Trophoblast cell (in vitro differentiated cells and primary cell): ENCODE data around the gene NECTIN2.
"Not testable (repeated sequence)": the region's sequence is repeated elsewhere in the genome, so short reads cannot be mapped to it uniquely, and the experiment has no call there.

Source experiments
- DNase-seq, 2 donors: peaks; one replicate each; pipeline ENCODE4 v3.0.0-alpha.2; 2016
- H2AFZ ChIP-seq: 2 replicates; pipeline ENCODE4 v1.6.1; 2013; ENCODE audit warnings: low read length, moderate library complexity, mild to moderate bottlenecking; ENCODE audit not compliant: insufficient read depth, poor library complexity
- H2AK5ac ChIP-seq: 2 replicates; pipeline ENCODE4 v1.6.1; 2013; ENCODE audit warnings: mild to moderate bottlenecking, low read length
- H2BK120ac ChIP-seq: 2 replicates; pipeline ENCODE4 v1.6.1; 2013; ENCODE audit warnings: low read length, mild to moderate bottlenecking, moderate library complexity; ENCODE audit not compliant: insufficient read depth, poor library complexity
- H2BK12ac ChIP-seq: 2 replicates; pipeline ENCODE4 v1.6.1; 2013; ENCODE audit warnings: mild to moderate bottlenecking, low read length, moderate library complexity
- H2BK5ac ChIP-seq: 2 replicates; pipeline ENCODE4 v1.6.1; 2013; ENCODE audit warnings: low read length, low read depth, moderate library complexity, mild to moderate bottlenecking; ENCODE audit not compliant: poor library complexity
- H3K14ac ChIP-seq: 2 replicates; pipeline ENCODE4 v1.6.1; 2013; ENCODE audit warnings: mild to moderate bottlenecking, low read length
- H3K18ac ChIP-seq: 2 replicates; pipeline ENCODE4 v1.6.1; 2013; ENCODE audit warnings: mild to moderate bottlenecking, low read length
- H3K23ac ChIP-seq: 2 replicates; pipeline ENCODE4 v1.6.1; 2013; ENCODE audit warnings: low read length
- H3K27ac ChIP-seq: 2 replicates; pipeline ENCODE4 v1.5.1; 2013; ENCODE audit warnings: low read depth, mild to moderate bottlenecking, inconsistent platforms, low read length, moderate library complexity
- H3K27me3 ChIP-seq: 2 replicates; pipeline ENCODE4 v1.6.1; 2013; ENCODE audit warnings: inconsistent platforms, mild to moderate bottlenecking, low read length, moderate library complexity; ENCODE audit not compliant: insufficient read depth
- H3K36me3 ChIP-seq, 2 experiments: 1 replicate in 1 of 2; 2 replicates in 1 of 2; pipeline ENCODE4 v1.6.1; 2013; ENCODE audit warnings: low read length in 2 of 2, mild to moderate bottlenecking in 2 of 2, moderate library complexity in 1 of 2; ENCODE audit not compliant: insufficient read depth in 2 of 2, control insufficient read depth in 1 of 2
- H3K4ac ChIP-seq: 2 replicates; pipeline ENCODE4 v1.6.1; 2013; ENCODE audit warnings: low read depth, mild to moderate bottlenecking, low read length, moderate library complexity
- H3K4me1 ChIP-seq, 2 experiments: 1 replicate in 1 of 2; 2 replicates in 1 of 2; pipeline ENCODE4 v1.6.1; 2013; ENCODE audit warnings: low read length in 2 of 2, mild to moderate bottlenecking in 2 of 2, moderate library complexity in 1 of 2; ENCODE audit not compliant: insufficient read depth in 2 of 2, control insufficient read depth in 1 of 2
- H3K4me2 ChIP-seq: 2 replicates; pipeline ENCODE4 v1.6.1; 2013; ENCODE audit warnings: inconsistent platforms, mild to moderate bottlenecking, low read length, moderate library complexity
- H3K4me3 ChIP-seq: 2 replicates; pipeline ENCODE4 v1.5.1; 2013; ENCODE audit warnings: mild to moderate bottlenecking, low read depth, low read length, inconsistent platforms
- H3K79me1 ChIP-seq: one replicate; pipeline ENCODE4 v1.6.1; 2013; ENCODE audit warnings: low read length
- H3K79me2 ChIP-seq: 2 replicates; pipeline ENCODE4 v1.6.1; 2013; ENCODE audit warnings: low read length, mild to moderate bottlenecking; ENCODE audit not compliant: control insufficient read depth, insufficient read depth, poor library complexity
- H3K9ac ChIP-seq: 2 replicates; pipeline ENCODE4 v1.6.1; 2013; ENCODE audit warnings: mild to moderate bottlenecking, low read length
- H3K9me3 ChIP-seq: 2 replicates; pipeline ENCODE4 v1.6.1; 2013; ENCODE audit warnings: low read depth, mild to moderate bottlenecking, control low read depth, inconsistent platforms, low read length; ENCODE audit not compliant: insufficient read depth
- H4K12ac ChIP-seq: 2 replicates; pipeline ENCODE4 v1.6.1; 2013; ENCODE audit warnings: low read depth, mild to moderate bottlenecking, low read length, moderate library complexity
- H4K8ac ChIP-seq: 2 replicates; pipeline ENCODE4 v1.6.1; 2013; ENCODE audit warnings: low read depth, mild to moderate bottlenecking, low read length, moderate library complexity
- H4K91ac ChIP-seq: one replicate; pipeline ENCODE4 v1.6.1; 2013; ENCODE audit warnings: low read depth, mild to moderate bottlenecking, low read length, moderate library complexity
- WGBS: extraction: QIAGEN DNeasy Blood & Tissue Kit; methylation state at CpG from one replicate; pipeline ENCODE4 v1.1.7; 2013; ENCODE audit warnings: missing lambda C conversion rate; ENCODE audit not compliant: insufficient read length, insufficient coverage; ENCODE audit errors: extremely low coverage; 5-methylcytosine and 5-hydroxymethylcytosine counted together

Gene NECTIN2

GRCh38 chr19:44909775-44910174 lies 63.7 kb downstream of the NECTIN2 start:
- no peak for DNase-seq
- no peaks in the 10 kb centered on the region for H3K9me3 ChIP-seq
- no peak overlapping the region for H3K18ac ChIP-seq
- H3K14ac ChIP-seq = no peak overlapping the region
- H3K79me2 ChIP-seq = peaks cover 4% of the 10 kb centered on the region
- no peak overlapping the region for H2BK5ac ChIP-seq
- no peak overlapping the region for H4K12ac ChIP-seq
- WGBS = no CpG with 5 or more reads among the region's 5 CpGs
- H3K27me3 ChIP-seq = no peaks in the 10 kb centered on the region
- no peak overlapping the region for H3K4me3 ChIP-seq
- H2BK120ac ChIP-seq = no peak overlapping the region
- peaks cover 24 to 26% of the 10 kb centered on the region in 2 experiments for H3K36me3 ChIP-seq
- H2AFZ ChIP-seq = no peak overlapping the region
- no peak overlapping the region for H2BK12ac ChIP-seq
- H2AK5ac ChIP-seq = no peak overlapping the region
- no peak overlapping the region for H4K8ac ChIP-seq
- no peak overlapping the region for H3K9ac ChIP-seq
- no peak overlapping the region for H3K27ac ChIP-seq
- H3K4ac ChIP-seq = no peak overlapping the region
- H3K4me1 ChIP-seq = peaks cover 8 to 19% of the 10 kb centered on the region in 2 experiments
- no peak overlapping the region for H3K23ac ChIP-seq
- H3K4me2 ChIP-seq = no peak overlapping the region
- H4K91ac ChIP-seq = no peak overlapping the region
- peaks cover 15% of the 10 kb centered on the region for H3K79me1 ChIP-seq

GRCh38 chr19:44911896-44912295 lies 65.8 kb downstream of the NECTIN2 start:
- H3K79me1 ChIP-seq, H3K4me3 ChIP-seq, DNase-seq, H3K27me3 ChIP-seq, H4K91ac ChIP-seq, H2BK12ac ChIP-seq, H4K8ac ChIP-seq, H3K27ac ChIP-seq, H3K79me2 ChIP-seq, H3K23ac ChIP-seq, H3K9ac ChIP-seq, H2AK5ac ChIP-seq, H4K12ac ChIP-seq, H2BK5ac ChIP-seq, H3K18ac ChIP-seq, H2AFZ ChIP-seq, H3K4me2 ChIP-seq, H3K9me3 ChIP-seq, H2BK120ac ChIP-seq, H3K14ac ChIP-seq, H3K4ac ChIP-seq: not testable (repeated sequence)
- Histone ChIP-seq H3K36me3 (peaks cover 23 to 26% of the 10 kb centered on the region in 2 experiments), H3K4me1 (peaks cover 8 to 14% of the 10 kb centered on the region in 2 experiments)
- WGBS = no CpG with 5 or more reads among the region's 6 CpGs

GRCh38 chr19:44912854-44913253 lies 66.8 kb downstream of the NECTIN2 start:
- Histone ChIP-seq H3K36me3 (peaks cover 15 to 16% of the 10 kb centered on the region in 2 experiments), H4K12ac (no peak overlapping the region), H2BK5ac (no peak overlapping the region), H2AFZ (no peak overlapping the region), H3K4ac (no peak overlapping the region), H3K9ac (no peak overlapping the region), H2AK5ac (no peak overlapping the region), H3K27ac (no peak overlapping the region), H2BK12ac (no peak overlapping the region), H3K14ac (no peak overlapping the region), H3K18ac (no peak overlapping the region), H4K8ac (no peak overlapping the region), H2BK120ac (no peak overlapping the region), H3K4me2 (no peak overlapping the region), H3K27me3 (no peaks in the 10 kb centered on the region), H3K4me3 (no peak overlapping the region), H3K23ac (no peak overlapping the region), H3K9me3 (no peaks in the 10 kb centered on the region), H3K79me2 (no peaks in the 10 kb centered on the region), H3K79me1 (peaks cover 9% of the 10 kb centered on the region), H4K91ac (no peak overlapping the region), H3K4me1 (peaks cover 5 to 14% of the 10 kb centered on the region in 2 experiments)
- no peak for DNase-seq
- WGBS = no CpG with 5 or more reads among the region's 6 CpGs

- not testable (repeated sequence) for H3K14ac ChIP-seq, DNase-seq, H2BK12ac ChIP-seq, H3K4me3 ChIP-seq, H3K18ac ChIP-seq, H3K9ac ChIP-seq, H3K4ac ChIP-seq, H3K23ac ChIP-seq, H2BK5ac ChIP-seq, H2AK5ac ChIP-seq, H3K27ac ChIP-seq, H3K79me1 ChIP-seq, H3K27me3 ChIP-seq, H3K36me3 ChIP-seq, H3K79me2 ChIP-seq, H2BK120ac ChIP-seq, H2AFZ ChIP-seq, H3K9me3 ChIP-seq, H4K12ac ChIP-seq
- H3K4me2 ChIP-seq = peak overlapping the region; percentile 61
- no CpG with 5 or more reads among the region's 23 CpGs for WGBS
- H3K4me1 ChIP-seq = peaks cover 5 to 14% of the 10 kb centered on the region in 2 experiments
- peak overlapping the region; percentile 3 for H4K8ac ChIP-seq
- peak overlapping the region; percentile 52 for H4K91ac ChIP-seq
These were observed 67.7 kb downstream of the NECTIN2 start for GRCh38 chr19:44913512-44914432.
